Left lung (tissue), 10 donors: Measurements from ENCODE around the gene S1PR2. TPM values are rescaled to one million over a fixed set of nuclear protein-coding genes. Genes with fewer than 3 reads are reported as not detected.
A peak's percentile ranks its signal among the peaks of the same experiment; 100 is the strongest.
"Not testable (repeated sequence)": the region's sequence is repeated elsewhere in the genome, so short reads cannot be mapped to it uniquely, and the experiment has no call there.

Experiments
- ATAC-seq: fragments of 200-7000 bp; cut with Tn5 transposase; one replicate; pipeline ENCODE4 v1.9.1; 2020; ENCODE audit warnings: moderate library complexity
- DNase-seq, 4 donors: peaks; one replicate each; pipeline ENCODE4 v3.0.0-alpha.2; 2013 to 2020
- H3K27ac ChIP-seq, 2 donors: fragments of 200-600 bp; sonication (generic) in 1 of 2; one replicate each; pipeline versions ENCODE4 v1.5.0 to v1.8.0; 2020 to 2021
- H3K27me3 ChIP-seq, 2 donors: fragments of 200-600 bp; sonication (generic) in 1 of 2; one replicate each; pipeline versions ENCODE4 v1.5.0 to v1.8.0; 2020 to 2021
- H3K36me3 ChIP-seq, 2 donors: fragments of 200-600 bp; sonication (generic) in 1 of 2; one replicate each; pipeline versions ENCODE4 v1.5.0 to v1.8.0; 2020 to 2021
- H3K4me1 ChIP-seq, 2 donors: fragments of 200-600 bp; one replicate each; pipeline ENCODE4 v1.8.0; 2021
- H3K4me3 ChIP-seq, 2 donors: fragments of 200-600 bp; sonication (generic) in 1 of 2; one replicate each; pipeline versions ENCODE4 v1.5.0 to v1.8.0; 2020 to 2021; ENCODE audit warnings: mild to moderate bottlenecking in 1 of 2
- H3K9me3 ChIP-seq, 2 donors: fragments of 200-600 bp; sonication (generic) in 1 of 2; one replicate each; pipeline versions ENCODE4 v1.5.0 to v1.8.0; 2020 to 2021
- intact Hi-C, 2 donors: fragments of 100-400 bp; cut with DNase I; formaldehyde crosslinking; loops; one replicate each; pipeline versions ENCODE4 v1.11.2 to v1.14.2; 2022
- microRNA-seq, 2 donors: library from miRNA; unstranded; fragments of <30 nt; microRNA quantifications; one replicate each; pipeline ENCODE4, GENCODE V29; 2019
- polyA plus RNA-seq, 6 donors: library from polyadenylated mRNA; unstranded; fragments of 120-200 nt; gene quantifications; one replicate each; pipeline ENCODE4 v1.2.1, GENCODE V29; 2013; ENCODE audit not compliant: insufficient read length in 6 of 6
- total RNA-seq, 2 donors: library from RNA; stranded (reverse); fragmentation: NEBNext Ultra II Directional; extraction: Animal tissue kit (Norgen Biotek cat#: 25700); gene quantifications; one replicate each; pipeline ENCODE4 v1.2.1, GENCODE V29; 2021
- TF ChIP-seq, protein P1 (sequence below), 2 donors: fragments of 200-600 bp; sonication (generic) in 1 of 2; IDR thresholded peaks; one replicate each; pipeline versions ENCODE4 v1.5.0 to v1.8.0; 2021; ENCODE audit warnings: antibody characterized with exemption in 2 of 2
- donor health status: DM: no; HTN: yes; CAD: no.
- donor health status: DM: no; HTN: no; CAD: no.

S1PR2 gene
- total and polyA plus RNA-seq, 8 donors: 25.6 to 47.6 (median 41.4) TPM

DNA sequence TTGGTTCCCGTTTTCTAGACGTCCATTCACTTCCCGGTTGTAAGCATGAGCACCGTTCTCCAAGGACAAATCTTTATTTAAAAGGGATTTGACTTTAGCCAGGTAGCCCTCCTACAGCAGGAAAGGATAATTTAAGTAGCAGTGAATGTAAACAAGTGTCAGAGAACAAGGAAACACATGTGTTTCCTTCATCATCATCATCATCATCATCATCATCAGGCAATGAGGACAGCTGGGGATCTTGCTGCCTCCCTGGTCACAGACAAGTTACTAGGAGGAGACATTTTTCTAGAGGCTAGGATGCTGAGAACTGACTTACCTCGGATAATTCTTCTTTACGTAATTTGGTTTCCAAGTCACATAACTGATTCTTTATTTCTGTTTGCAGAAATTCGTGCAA is 50.7 kb downstream of the S1PR2 start:
- intact Hi-C loops: no loop called here

DNA sequence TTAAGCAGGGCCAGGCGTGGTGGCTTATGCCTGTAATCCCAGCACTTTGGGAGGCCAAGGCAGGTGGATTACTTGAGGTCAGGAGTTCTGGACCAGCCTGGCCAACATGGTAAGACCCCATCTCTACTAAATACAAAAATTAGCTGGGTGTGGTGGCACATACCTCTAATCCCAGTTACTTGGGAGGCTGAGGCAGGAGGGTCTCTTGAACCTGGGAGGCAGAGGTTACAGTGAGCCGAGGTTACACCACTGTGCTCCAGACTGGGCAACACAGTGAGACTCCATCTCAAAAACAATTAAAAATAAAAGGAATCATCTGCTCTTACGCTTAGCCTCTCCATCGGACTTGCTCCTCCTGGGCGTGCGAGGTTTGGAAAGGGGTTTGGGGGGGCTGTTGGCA is 51.1 kb downstream of the S1PR2 start:
- peaks cover 0 to 85% of the 10 kb centered on the region in 2 donors for H3K36me3 ChIP-seq
- H3K4me1 ChIP-seq, H3K27me3 ChIP-seq, ATAC-seq, H3K9me3 ChIP-seq, intact Hi-C loops, H3K27ac ChIP-seq, H3K4me3 ChIP-seq: not testable (repeated sequence)
- DNase-seq: peak in 1 of 4 donors; percentile 7

More for the DNA sequence above, 50.7 kb downstream of the S1PR2 start:
- H3K9me3 ChIP-seq: no peaks in the 10 kb centered on the region
- no peaks in the 10 kb centered on the region for H3K4me1 ChIP-seq
- TF ChIP-seq, protein P1, sequence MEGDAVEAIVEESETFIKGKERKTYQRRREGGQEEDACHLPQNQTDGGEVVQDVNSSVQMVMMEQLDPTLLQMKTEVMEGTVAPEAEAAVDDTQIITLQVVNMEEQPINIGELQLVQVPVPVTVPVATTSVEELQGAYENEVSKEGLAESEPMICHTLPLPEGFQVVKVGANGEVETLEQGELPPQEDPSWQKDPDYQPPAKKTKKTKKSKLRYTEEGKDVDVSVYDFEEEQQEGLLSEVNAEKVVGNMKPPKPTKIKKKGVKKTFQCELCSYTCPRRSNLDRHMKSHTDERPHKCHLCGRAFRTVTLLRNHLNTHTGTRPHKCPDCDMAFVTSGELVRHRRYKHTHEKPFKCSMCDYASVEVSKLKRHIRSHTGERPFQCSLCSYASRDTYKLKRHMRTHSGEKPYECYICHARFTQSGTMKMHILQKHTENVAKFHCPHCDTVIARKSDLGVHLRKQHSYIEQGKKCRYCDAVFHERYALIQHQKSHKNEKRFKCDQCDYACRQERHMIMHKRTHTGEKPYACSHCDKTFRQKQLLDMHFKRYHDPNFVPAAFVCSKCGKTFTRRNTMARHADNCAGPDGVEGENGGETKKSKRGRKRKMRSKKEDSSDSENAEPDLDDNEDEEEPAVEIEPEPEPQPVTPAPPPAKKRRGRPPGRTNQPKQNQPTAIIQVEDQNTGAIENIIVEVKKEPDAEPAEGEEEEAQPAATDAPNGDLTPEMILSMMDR (IDR thresholded peaks at IDR 0.05): no peak
- no peak overlapping the region for H3K27ac ChIP-seq
- peaks cover 0 to 84% of the 10 kb centered on the region in 2 donors for H3K36me3 ChIP-seq
- H3K4me3 ChIP-seq: no peak overlapping the region
- ATAC-seq: no peak
- no peaks in the 10 kb centered on the region for H3K27me3 ChIP-seq
- DNase-seq: no peak

DNA sequence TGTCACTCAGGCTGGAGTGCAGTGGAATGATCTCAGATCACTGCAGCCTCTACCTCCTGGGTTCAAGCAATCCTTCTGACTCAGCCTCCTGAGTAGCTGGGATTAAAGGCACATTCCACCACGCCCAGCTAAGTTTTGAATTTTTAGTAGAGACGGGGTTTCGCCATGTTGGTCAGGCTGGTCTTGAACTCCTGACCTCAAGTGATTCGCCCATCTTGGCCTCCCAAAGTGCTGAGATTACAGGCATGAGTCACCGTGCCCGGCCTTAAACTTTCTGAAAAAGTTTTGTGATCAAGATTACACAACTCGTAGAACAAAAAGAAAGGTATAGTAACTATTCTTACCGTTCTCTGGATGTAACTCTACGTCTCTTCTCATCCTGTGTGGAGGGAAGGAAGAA is 57.6 kb downstream of the S1PR2 start:
- Histone ChIP-seq H3K36me3 (peaks cover 3 to 98% of the 10 kb centered on the region in 2 donors), H3K27ac (no peak overlapping the region), H3K4me3 (no peak overlapping the region), H3K9me3 (no peaks in the 10 kb centered on the region), H3K4me1 (no peaks in the 10 kb centered on the region), H3K27me3 (no peaks in the 10 kb centered on the region)
- DNase-seq: peak in 1 of 4 donors; percentile 11
- TF ChIP-seq, protein P1 (IDR thresholded peaks at IDR 0.05): no peak
- ATAC-seq: no peak
- intact Hi-C loops: no loop called here

Small RNA genes within 50 kb of the gene (microRNA-seq; reads per million reads assigned to microRNA genes)
- 0 reads per million in 2 donors for gene MIR4322

Other genes with a start within 250 kb of the S1PR2 start
- gene COL5A3, start 220.8 kb downstream of the S1PR2 start, total RNA-seq: 10 to 100 TPM; 15.9 to 21.9 TPM
- gene COL5A3, start 220.8 kb downstream of the S1PR2 start, polyA plus RNA-seq: 1 to 10 TPM; 4.5 to 8.0 (median 5.4) TPM
- not detected for gene RDH8, start 217.8 kb downstream of the S1PR2 start, total RNA-seq
- not detected for gene RDH8, start 217.8 kb downstream of the S1PR2 start, polyA plus RNA-seq
- gene SHFL, start 145.0 kb downstream of the S1PR2 start, total RNA-seq: 10 to 100 TPM; 30.9 to 38.8 TPM
- 10 to 100 TPM; 28.8 to 41.6 (median 35.8) TPM for gene SHFL, start 145.0 kb downstream of the S1PR2 start, polyA plus RNA-seq
- gene ANGPTL6, start 128.7 kb downstream of the S1PR2 start, total RNA-seq: under 1 TPM; 0.38 to 0.68 TPM
- 1 to 10 TPM; 1.4 to 3.1 (median 2.1) TPM for gene ANGPTL6, start 128.7 kb downstream of the S1PR2 start, polyA plus RNA-seq
- gene PPAN, start 125.0 kb downstream of the S1PR2 start, total RNA-seq: 10 to 100 TPM; 23.4 to 49.8 TPM
- 10 to 100 TPM; 22.6 to 36.3 (median 28.5) TPM for gene PPAN, start 125.0 kb downstream of the S1PR2 start, polyA plus RNA-seq
- 10 to 100 TPM in 1 of 2 donors, 1 to 10 TPM in 1; 8.4 to 24.4 TPM for gene P2RY11, start 119.6 kb downstream of the S1PR2 start, total RNA-seq
- gene P2RY11, start 119.6 kb downstream of the S1PR2 start, polyA plus RNA-seq: 10 to 100 TPM in 5 of 6 donors, 1 to 10 TPM in 1; 9.3 to 15.8 (median 12.9) TPM
- 100 to 1,000 TPM; 162 to 166 TPM for gene EIF3G, start 111.4 kb downstream of the S1PR2 start, total RNA-seq
- 100 to 1,000 TPM; 180 to 208 (median 191) TPM for gene EIF3G, start 111.4 kb downstream of the S1PR2 start, polyA plus RNA-seq
- gene DNMT1, start 36.4 kb downstream of the S1PR2 start, total RNA-seq: 100 to 1,000 TPM in 1 of 2 donors, 10 to 100 TPM in 1; 65.1 to 141 TPM
- gene DNMT1, start 36.4 kb downstream of the S1PR2 start, polyA plus RNA-seq: 100 to 1,000 TPM; 141 to 191 (median 148) TPM
- gene MRPL4, start 20.9 kb upstream of the S1PR2 start, total RNA-seq: 10 to 100 TPM; 37.2 to 53.1 TPM
- 10 to 100 TPM; 27.5 to 41.6 (median 34.6) TPM for gene MRPL4, start 20.9 kb upstream of the S1PR2 start, polyA plus RNA-seq
- 100 to 1,000 TPM; 149 to 497 TPM for gene ICAM1, start 39.8 kb upstream of the S1PR2 start, total RNA-seq
- 10 to 100 TPM; 15.4 to 24.5 (median 17.4) TPM for gene ICAM1, start 39.8 kb upstream of the S1PR2 start, polyA plus RNA-seq
- gene ICAM4, start 55.6 kb upstream of the S1PR2 start, total RNA-seq: 10 to 100 TPM in 1 of 2 donors, 1 to 10 TPM in 1; 4.5 to 17.9 TPM
- 10 to 100 TPM in 5 of 6 donors, 1 to 10 TPM in 1; 9.4 to 25.3 (median 14.7) TPM for gene ICAM4, start 55.6 kb upstream of the S1PR2 start, polyA plus RNA-seq
- gene ICAM5, start 58.6 kb upstream of the S1PR2 start, total RNA-seq: 10 to 100 TPM; 10.2 to 25.7 TPM
- 10 to 100 TPM in 4 of 6 donors, 1 to 10 TPM in 2; 3.9 to 18.9 (median 11.4) TPM for gene ICAM5, start 58.6 kb upstream of the S1PR2 start, polyA plus RNA-seq
- 1 to 10 TPM; 2.8 to 7.8 TPM for gene ZGLP1, start 78.5 kb upstream of the S1PR2 start, total RNA-seq
- 10 to 100 TPM in 2 of 6 donors, 1 to 10 TPM in 4; 5.6 to 11.9 (median 6.9) TPM for gene ZGLP1, start 78.5 kb upstream of the S1PR2 start, polyA plus RNA-seq
- gene FDX2, start 84.7 kb upstream of the S1PR2 start, total RNA-seq: 10 to 100 TPM; 19.8 to 25.4 TPM
- gene FDX2, start 84.7 kb upstream of the S1PR2 start, polyA plus RNA-seq: 10 to 100 TPM; 16.0 to 20.8 (median 19.3) TPM
- gene RAVER1, start 102.2 kb upstream of the S1PR2 start, total RNA-seq: 10 to 100 TPM; 30.9 to 38.7 TPM
- gene RAVER1, start 102.2 kb upstream of the S1PR2 start, polyA plus RNA-seq: 10 to 100 TPM; 21.6 to 39.0 (median 28.1) TPM
- gene ICAM3, start 108.3 kb upstream of the S1PR2 start, total RNA-seq: 10 to 100 TPM; 17.3 to 44.8 TPM
- gene ICAM3, start 108.3 kb upstream of the S1PR2 start, polyA plus RNA-seq: 10 to 100 TPM in 5 of 6 donors, 1 to 10 TPM in 1; 8.8 to 16.4 (median 11.3) TPM
- 100 to 1,000 TPM; 133 to 175 TPM for gene TYK2, start 149.2 kb upstream of the S1PR2 start, total RNA-seq
- 100 to 1,000 TPM; 120 to 185 (median 151) TPM for gene TYK2, start 149.2 kb upstream of the S1PR2 start, polyA plus RNA-seq
- 100 to 1,000 TPM; 120 to 148 TPM for gene CDC37, start 172.2 kb upstream of the S1PR2 start, total RNA-seq
- gene CDC37, start 172.2 kb upstream of the S1PR2 start, polyA plus RNA-seq: 100 to 1,000 TPM; 158 to 198 (median 171) TPM
- gene PDE4A, start 189.2 kb upstream of the S1PR2 start, total RNA-seq: 10 to 100 TPM; 21.4 to 21.6 TPM
- gene PDE4A, start 189.2 kb upstream of the S1PR2 start, polyA plus RNA-seq: 10 to 100 TPM in 1 of 6 donors, 1 to 10 TPM in 5; 4.3 to 10.1 (median 8.0) TPM